GM10266 (cell line): Measurements from ENCODE around the gene CNKSR2.

Experiments
- DNase-seq: peaks from one replicate; pipeline ENCODE4 v3.0.0; 2012; ENCODE audit errors: extremely low spot score
- CTCF ChIP-seq: IDR thresholded peaks from 2 replicates; pipeline ENCODE4 v1.5.1; 2012; ENCODE audit warnings: mild to moderate bottlenecking, low read depth; ENCODE audit not compliant: control insufficient read depth, insufficient read depth; ENCODE audit errors: missing control alignments

Gene CNKSR2

GRCh38 chrX:21375708-21376009 is 1.4 kb downstream of the CNKSR2 start:
- no peak for TF ChIP-seq CTCF
- DNase-seq, result peak; percentile 6

DNA sequence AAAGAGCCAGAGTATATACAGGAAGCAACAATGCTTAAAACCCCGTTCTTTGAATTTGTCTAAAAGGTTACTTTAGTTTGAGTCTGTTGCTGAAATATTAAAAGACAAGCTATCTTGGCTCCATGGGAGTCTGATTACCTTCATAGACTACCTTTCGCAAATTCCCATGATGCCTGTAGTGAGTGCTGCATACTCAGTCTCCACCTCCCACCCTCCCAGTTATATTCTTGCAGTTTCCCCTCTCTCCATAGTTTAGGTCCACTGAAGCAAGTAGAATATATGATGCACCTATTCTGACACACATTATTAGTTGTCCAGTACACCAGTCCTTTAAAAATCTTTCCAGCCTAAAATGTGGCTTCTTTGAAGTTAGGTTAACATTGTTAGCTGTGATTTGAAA is 2.4 kb downstream of the CNKSR2 start:
- DNase-seq, result no peak
- TF ChIP-seq CTCF, result no peak

- no peak for TF ChIP-seq CTCF
Observed at GRCh38 chrX:21379991-21380390, 5.8 kb downstream of the CNKSR2 start.

GRCh38 chrX:21382715-21383114 is 8.5 kb downstream of the CNKSR2 start:
- no peak for TF ChIP-seq CTCF
- DNase-seq, result no peak

More at GRCh38 chrX:21379991-21380390, 5.8 kb downstream of the CNKSR2 start:
- no peak for DNase-seq

DNA sequence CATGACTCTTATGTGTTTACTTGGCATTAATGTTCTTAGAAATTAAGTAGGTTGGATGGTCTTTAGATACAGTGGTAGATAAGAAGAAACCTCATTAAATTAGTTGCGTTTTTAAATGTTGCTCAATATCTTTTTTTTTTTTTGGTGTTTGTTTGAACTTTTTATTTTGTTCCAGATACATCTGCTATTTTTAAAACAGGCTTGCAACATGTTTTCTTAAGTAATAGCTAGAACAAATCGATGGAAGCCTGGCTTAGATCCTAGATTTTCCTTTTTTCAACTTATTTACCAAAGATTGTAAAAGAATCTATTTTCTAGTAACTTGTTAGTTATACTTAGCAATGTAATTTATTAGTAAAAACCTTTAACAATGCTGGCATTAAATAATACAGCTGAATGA is 9.3 kb downstream of the CNKSR2 start:
- TF ChIP-seq CTCF, result no peak
- DNase-seq, result no peak

DNA sequence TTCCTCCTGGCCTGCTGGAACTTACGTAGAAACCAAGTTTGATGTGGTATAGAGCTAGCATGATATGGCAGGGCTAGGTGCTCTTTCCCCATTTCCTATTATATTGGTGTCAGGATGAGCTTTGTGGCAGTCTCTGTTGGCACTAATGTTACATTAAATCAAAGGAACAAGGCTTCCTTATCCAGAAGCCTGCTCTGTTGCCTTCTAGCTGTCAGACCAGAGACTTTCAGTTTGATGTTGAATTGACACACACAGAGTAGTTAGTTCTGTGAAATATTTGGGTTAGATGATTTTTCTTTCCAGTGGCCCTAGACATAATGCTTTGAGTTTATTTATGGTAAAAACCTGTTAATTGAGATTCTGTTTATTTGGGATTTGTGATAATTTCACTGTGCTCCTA is 10.0 kb downstream of the CNKSR2 start:
- DNase-seq, result no peak
- no peak for TF ChIP-seq CTCF

- TF ChIP-seq CTCF, result no peak
- DNase-seq, result no peak
Observed at GRCh38 chrX:21394792-21395191, 20.6 kb downstream of the CNKSR2 start.
